Activated T-cell treated with anti-CD3 and anti-CD28 coated beads, Interleukin-2, amount 50 U/mL, for 48 hours (primary cell): Measurements from ENCODE around the gene SEMA6A.

ENCODE experiments used
- DNase-seq, 2 experiments: peaks; one replicate each; pipeline ENCODE4 v3.0.0-alpha.2; 2020

Gene SEMA6A

DNA sequence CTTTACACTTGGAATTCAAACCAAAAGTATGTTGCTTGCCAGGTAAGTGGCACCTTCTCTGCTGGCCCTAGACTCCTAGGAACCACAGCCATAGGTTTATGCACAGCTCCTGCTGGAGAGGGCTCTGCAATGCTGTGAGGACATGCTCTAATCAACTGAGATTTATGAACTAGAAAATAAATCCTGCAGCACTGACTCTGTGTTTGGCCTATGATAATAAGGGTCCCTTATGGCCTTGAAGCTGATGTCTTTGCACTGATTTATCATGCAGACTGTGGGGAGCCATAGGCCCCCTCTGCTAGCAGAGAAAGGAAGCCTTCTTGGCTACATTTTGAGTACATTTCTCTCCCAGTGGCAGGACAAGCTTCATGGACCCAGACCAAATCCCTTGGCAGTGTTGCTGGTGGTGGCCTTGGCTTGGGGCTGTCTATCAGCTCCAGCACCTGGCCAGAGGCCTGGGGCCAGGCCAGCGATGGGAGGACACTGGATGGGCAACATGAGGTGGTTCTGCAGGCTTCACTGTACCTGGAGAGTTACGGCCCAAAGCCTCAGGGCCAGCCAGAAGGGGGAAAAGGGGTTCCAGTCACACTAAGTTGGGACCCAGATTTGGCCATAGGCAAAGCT lies 178.0 kb downstream of the SEMA6A start:
- DNase-seq: no peak

DNA sequence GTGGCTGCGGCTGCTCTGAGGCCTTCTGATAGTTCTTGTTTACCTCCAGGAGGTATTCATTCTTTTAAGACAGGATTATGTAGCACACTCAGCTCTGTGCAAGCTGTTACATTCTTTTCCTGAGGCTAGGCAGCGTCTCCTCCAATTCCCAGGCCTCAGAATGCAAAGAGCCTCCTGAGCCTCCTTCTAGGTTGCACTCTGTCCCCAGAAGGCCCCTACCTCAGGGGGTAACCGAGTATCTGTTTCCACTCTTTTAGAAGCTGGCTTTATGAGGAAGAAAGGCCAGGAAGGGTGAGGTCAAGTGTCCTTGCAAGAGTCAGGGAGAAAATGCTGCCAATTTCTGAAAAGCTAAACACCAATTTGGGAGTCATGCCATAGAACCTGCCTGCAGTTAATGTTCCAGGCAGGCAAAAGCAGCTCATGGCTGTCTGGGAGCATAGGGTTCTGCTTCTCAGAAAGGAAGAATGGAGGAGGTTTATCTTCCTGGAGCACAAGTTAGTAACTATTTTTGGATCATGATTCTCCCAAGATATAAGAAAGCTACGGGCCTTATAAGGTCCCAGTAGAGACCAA lies 178.9 kb downstream of the SEMA6A start:
- DNase-seq: no peak

DNA sequence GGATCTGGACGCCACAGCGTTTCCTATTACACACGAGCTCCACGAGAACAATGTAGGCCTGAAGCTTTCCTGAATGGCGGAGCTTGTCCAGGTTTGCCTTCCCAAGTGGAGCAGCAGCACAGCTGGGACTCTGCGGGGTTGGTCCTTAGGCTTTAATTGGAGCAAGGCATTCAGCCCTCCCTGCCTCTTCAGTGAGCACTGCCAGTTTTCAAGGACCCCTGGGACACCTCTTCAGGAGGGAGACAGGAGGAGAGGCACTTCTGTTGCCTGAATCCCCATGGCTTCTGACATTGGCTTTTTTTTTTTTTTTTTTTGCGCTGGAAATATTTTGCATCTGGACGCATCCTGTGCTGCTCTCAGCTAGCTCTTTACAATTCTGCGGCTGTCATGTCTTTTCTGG lies 179.4 kb downstream of the SEMA6A start:
- DNase-seq: no peak

DNA sequence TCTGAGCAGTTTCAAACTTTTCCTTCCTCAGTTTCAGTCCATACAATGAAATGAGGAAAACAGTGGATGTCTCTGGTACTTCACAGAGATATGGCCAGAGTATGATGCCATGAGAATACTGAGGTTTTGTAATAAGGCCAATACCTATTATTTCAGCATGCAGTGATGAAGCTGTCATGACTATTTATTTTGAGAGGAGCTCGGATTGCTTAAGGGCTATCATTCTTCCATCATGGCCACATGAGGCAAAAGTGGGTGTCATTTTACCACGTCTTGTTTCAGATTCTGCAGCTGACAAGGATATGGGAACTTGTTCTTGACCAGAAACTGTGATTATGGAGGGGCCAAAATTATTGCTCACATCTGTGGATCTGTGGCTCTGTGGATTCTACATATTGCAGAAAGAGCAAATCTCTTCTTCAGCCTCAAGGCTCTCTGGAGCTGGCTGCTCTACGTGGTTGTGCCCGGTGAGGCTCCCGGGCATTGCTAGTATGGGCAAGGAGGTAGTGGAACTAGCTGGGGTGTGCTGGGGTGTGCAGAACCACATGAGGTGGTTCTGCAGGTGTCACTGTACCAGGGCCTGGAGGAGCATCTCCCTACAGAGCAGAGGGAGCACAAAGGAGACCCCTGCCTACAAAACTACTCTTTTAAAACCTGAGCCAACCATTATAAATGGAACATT lies 180.3 kb downstream of the SEMA6A start:
- DNase-seq: no peak
